Kidney (tissue), 14 donors: ENCODE measurements around the gene C20orf96. TPM values are rescaled to one million over a fixed set of nuclear protein-coding genes. Genes with fewer than 3 reads are reported as not detected.

Experiments used
- DNase-seq, 5 donors: peaks; one replicate each; pipeline ENCODE4 v3.0.0-alpha.2; 2013 to 2020
- FAIRE-seq: peaks from 2 replicates; lab custom pipeline; 2012; peaks lifted over from hg19 to GRCh38; lab: Jason Lieb, UNC
- H3K27ac ChIP-seq, 2 donors: one replicate each; pipeline ENCODE4 v1.7.0; 2013; ENCODE audit warnings: low read depth in 2 of 2, low read length in 2 of 2, inconsistent platforms in 1 of 2
- H3K27me3 ChIP-seq: one replicate; pipeline ENCODE4 v1.7.1; 2013; ENCODE audit warnings: low read length, inconsistent platforms; ENCODE audit not compliant: control insufficient read depth, insufficient read depth
- H3K36me3 ChIP-seq, 3 donors: one replicate each; pipeline versions ENCODE4 v1.7.0 to v1.7.1; 2013; ENCODE audit warnings: low read length in 3 of 3, control low read depth in 1 of 3, inconsistent platforms in 1 of 3; ENCODE audit not compliant: insufficient read depth in 3 of 3, control insufficient read depth in 2 of 3
- H3K4me1 ChIP-seq, 3 donors: one replicate each; pipeline versions ENCODE4 v1.7.0 to v1.7.1; 2013; ENCODE audit warnings: low read length in 3 of 3, inconsistent platforms in 1 of 3, low read depth in 1 of 3; ENCODE audit not compliant: control insufficient read depth in 2 of 3, insufficient read depth in 2 of 3
- H3K4me3 ChIP-seq, 3 donors: one replicate each; pipeline versions ENCODE4 v1.7.0 to v1.8.1; 2013; ENCODE audit warnings: low read length in 3 of 3, control low read depth in 1 of 3, inconsistent platforms in 1 of 3
- H3K9ac ChIP-seq, 3 donors: one replicate each; pipeline versions ENCODE4 v1.7.0 to v1.7.1; 2013; ENCODE audit warnings: low read length in 3 of 3, control low read depth in 1 of 3, inconsistent platforms in 1 of 3
- H3K9me3 ChIP-seq, 3 donors: one replicate each; pipeline versions ENCODE4 v1.7.0 to v1.7.1; 2013; ENCODE audit warnings: low read length in 3 of 3, control low read depth in 1 of 3, inconsistent platforms in 1 of 3; ENCODE audit not compliant: control insufficient read depth in 2 of 3, insufficient read depth in 1 of 3
- CTCF ChIP-seq: IDR thresholded peaks from 3 replicates; pipeline ENCODE4 v1.5.1; 2012; ENCODE audit warnings: mild to moderate bottlenecking, moderate library complexity, borderline replicate concordance; ENCODE audit not compliant: insufficient read depth; ENCODE audit errors: extremely low read depth
- intact Hi-C: fragments of 100-400 bp; cut with DNase I; formaldehyde crosslinking; loops from one replicate; pipeline ENCODE4 v1.11.1; 2022
- polyA plus RNA-seq: library from polyadenylated mRNA; stranded (reverse); fragments of 350-450 nt; fragmentation: Illumina TruSeq; extraction: RNeasy Lipid Tissue Mini Kit (QIAGEN cat#74804); gene quantifications from one replicate; pipeline ENCODE4 v1.2.3, GENCODE V29; 2014; ENCODE audit warnings: low read depth, low replicate concordance; ENCODE audit not compliant: insufficient read depth
- total RNA-seq: library from RNA; stranded (reverse); fragmentation: NEBNext Ultra II Directional; extraction: Animal tissue kit (Norgen Biotek cat#: 25700); gene quantifications from one replicate; pipeline ENCODE4 v1.2.1, GENCODE V29; 2021
- donor health status: control.
- donor health status: control.
- donor health status: control.
- donor health status: control.
- donor health status: control.
- donor health status: DM: yes; HTN: yes; CAD: no.
- donor health status: Normal renal cell carcinoma (clear cell type).

The C20orf96 gene
- total and polyA plus RNA-seq, 2 donors from 2014 or later, result 9.4 to 12.5 TPM

- Histone ChIP-seq H3K36me3 (no peaks in the 10 kb centered on the region), H3K9ac (peak overlapping the region; percentile 35 to 64 (median 52)), H3K27me3 (no peaks in the 10 kb centered on the region), H3K4me3 (peak overlapping the region; percentile 61 to 89 (median 62)), H3K4me1 (peaks cover 3 to 10% (median 8%) of the 10 kb centered on the region in 3 donors), H3K9me3 (no peaks in the 10 kb centered on the region), H3K27ac (peak overlapping the region; percentile 79 to 93)
- TF ChIP-seq CTCF, result no peak
- peak; percentile 99 to 100 (median 100) for DNase-seq
- no peak for FAIRE-seq
- intact Hi-C loops, result no loop called here
Measured at GRCh38 chr20:309841-310644, 19.5 kb upstream of the C20orf96 start.

GRCh38 chr20:309306-309840 lies 18.8 kb upstream of the C20orf96 start:
- DNase-seq (peak in 1 of 5 donors; percentile 61), FAIRE-seq (no peak)
- Histone ChIP-seq H3K27ac (peak overlapping the region; percentile 79 to 93), H3K9ac (peak overlapping the region; percentile 35 to 64 (median 52)), H3K4me3 (peak overlapping the region; percentile 61 to 89 (median 62)), H3K36me3 (no peaks in the 10 kb centered on the region), H3K27me3 (no peaks in the 10 kb centered on the region), H3K4me1 (peaks cover 3 to 10% (median 8%) of the 10 kb centered on the region in 3 donors), H3K9me3 (no peaks in the 10 kb centered on the region)
- intact Hi-C loops, result no loop called here
- TF ChIP-seq CTCF, result no peak

GRCh38 chr20:308427-309038 lies 18.0 kb upstream of the C20orf96 start:
- TF ChIP-seq CTCF, result no peak
- Histone ChIP-seq H3K36me3 (no peaks in the 10 kb centered on the region), H3K27ac (no peak overlapping the region), H3K4me1 (peaks cover 3 to 10% (median 8%) of the 10 kb centered on the region in 3 donors), H3K9ac (no peak overlapping the region), H3K4me3 (no peak overlapping the region), H3K9me3 (no peaks in the 10 kb centered on the region), H3K27me3 (no peaks in the 10 kb centered on the region)
- DNase-seq (no peak), FAIRE-seq (no peak)
- intact Hi-C loops, result no loop called here
